HepG2 (cell line): ENCODE results near the gene PLA2G4D. TPM values are rescaled to one million over a fixed set of nuclear protein-coding genes. Genes with fewer than 3 reads are reported as not detected.

ENCODE experiments used
- ATAC-seq: fragments of 200-7000 bp; cut with Tn5 transposase; 3 replicates; pipeline ENCODE4 v1.9.1; 2020; ENCODE audit warnings: mild to moderate bottlenecking, moderate library complexity
- BruUV-seq: library from RNA; stranded (reverse); fragments of 400-500 nt; replicated peaks from 2 replicates; lab custom pipeline; 2021; lab: Mats Ljungman, UMichigan
- CTCF ChIA-PET: fragments of 300-600 bp; formaldehyde crosslinking; extraction: SDS; loops from one replicate; lab custom pipeline; 2021; ENCODE audit warnings: low total read pairs, inconsistent platforms, low intra/inter-chr PET ratio; lab: Yijun Ruan, JAX
- POLR2A ChIA-PET: fragments of 350-600 bp; sonication (Branson Sonifier 250); formaldehyde crosslinking; loops from one replicate; lab custom pipeline; 2020; ENCODE audit warnings: antibody characterized with exemption, inconsistent platforms; lab: Yijun Ruan, JAX
- DNase-seq: peaks from one replicate; pipeline ENCODE4 v3.0.0-alpha.2; 2015; ENCODE audit warnings: low spot score
- FAIRE-seq: peaks from 3 replicates; lab custom pipeline; 2011; peaks lifted over from hg19 to GRCh38; lab: Jason Lieb, UNC
- H2AFZ ChIP-seq: one replicate; pipeline ENCODE4 v1.6.1; 2011; ENCODE audit warnings: low read length, inconsistent platforms
- H3K27ac ChIP-seq: fragments of 300-600 bp; 3 replicates; pipeline ENCODE4 v1.8.0; 2011; ENCODE audit warnings: mixed run types, mild to moderate bottlenecking, mixed read lengths, low read length, inconsistent platforms; ENCODE audit not compliant: insufficient read depth; ENCODE audit errors: extremely low read length
- H3K27me3 ChIP-seq, 2 experiments: fragments of 200-600 bp in 1 of 2; 2 replicates in 1 of 2; 3 replicates in 1 of 2; pipeline versions ENCODE4 v1.6.0 to v1.8.0; 2011; ENCODE audit warnings: low read length in 2 of 2, mild to moderate bottlenecking in 2 of 2, moderate library complexity in 2 of 2, inconsistent platforms in 1 of 2; ENCODE audit not compliant: insufficient read depth in 2 of 2, control insufficient read depth in 1 of 2
- H3K36me3 ChIP-seq, 2 experiments: fragments of 200-600 bp in 1 of 2; replicated peaks in 1 of 2; 2 replicates in 1 of 2; 3 replicates in 1 of 2; pipeline versions ENCODE4 v1.5.1 to v1.8.0; 2011; ENCODE audit warnings: low read length in 2 of 2, inconsistent platforms in 1 of 2; ENCODE audit not compliant: insufficient read depth in 2 of 2, control insufficient read depth in 1 of 2
- H3K4me1 ChIP-seq: 2 replicates; pipeline ENCODE4 v1.5.1; 2012; ENCODE audit warnings: low read length, inconsistent platforms; ENCODE audit not compliant: insufficient read depth
- H3K4me2 ChIP-seq: 2 replicates; pipeline ENCODE4 v1.6.0; 2011; ENCODE audit warnings: low read depth, low read length, inconsistent platforms
- H3K4me3 ChIP-seq, 3 experiments: fragments of 200-600 bp in 1 of 3; sonication (generic), shearing (Covaris generic) in 1 of 3; replicated peaks in 1 of 3; 2 replicates each; pipeline ENCODE4 v1.5.1; 2011 to 2016; ENCODE audit warnings: low read length in 3 of 3, inconsistent platforms in 2 of 3, low read depth in 2 of 3, mild to moderate bottlenecking in 2 of 3, control low read depth in 1 of 3, mixed read lengths in 1 of 3; ENCODE audit not compliant: insufficient read depth in 1 of 3
- H3K79me2 ChIP-seq: one replicate; pipeline ENCODE4 v1.6.1; 2011; ENCODE audit warnings: low read length, inconsistent platforms; ENCODE audit not compliant: insufficient read depth
- H3K9ac ChIP-seq: 2 replicates; pipeline ENCODE4 v1.6.0; 2011; ENCODE audit warnings: mild to moderate bottlenecking, low read depth, low read length, inconsistent platforms; ENCODE audit not compliant: insufficient read depth
- H3K9me3 ChIP-seq: 2 replicates; pipeline ENCODE4 v1.5.1; 2012; ENCODE audit warnings: mild to moderate bottlenecking, low read length
- H4K20me1 ChIP-seq: 2 replicates; pipeline ENCODE4 v1.6.0; 2011; ENCODE audit warnings: inconsistent platforms, mild to moderate bottlenecking, low read length, moderate library complexity; ENCODE audit not compliant: insufficient read depth
- ASH2L ChIP-seq: fragments of 300-600, 200-600 bp; sonication (generic); IDR thresholded peaks from 2 replicates; pipeline ENCODE4 v1.7.0; 2017; ENCODE audit warnings: low read depth, mild to moderate bottlenecking, moderate library complexity, mixed read lengths, low read length; ENCODE audit not compliant: insufficient read length
- ATRX ChIP-seq: sonication (generic); formaldehyde crosslinking; IDR thresholded peaks from 2 replicates; pipeline ENCODE4 v1.4.0; 2020; ENCODE audit warnings: missing genetic modification reagents, borderline replicate concordance
- HDAC2 ChIP-seq: sonication (generic); formaldehyde crosslinking; IDR thresholded peaks from 2 replicates; pipeline ENCODE4 v1.4.0; 2020; ENCODE audit warnings: missing genetic modification reagents
- REL ChIP-seq: sonication (generic); formaldehyde crosslinking; conservative IDR thresholded peaks from 2 replicates; pipeline ENCODE4 v1.8.0; 2022; ENCODE audit warnings: mild to moderate bottlenecking, missing genetic modification reagents, moderate library complexity
- SIN3B ChIP-seq: fragments of 150-350 bp; IDR thresholded peaks from 2 replicates; pipeline ENCODE4 v1.6.1; 2014; ENCODE audit warnings: low read length
- SYNCRIP ChIP-seq: fragments of 200-400 bp; formaldehyde crosslinking; IDR thresholded peaks from 2 replicates; pipeline ENCODE4 v1.6.1; 2018; ENCODE audit warnings: mild to moderate bottlenecking, low read depth, low read length; ENCODE audit not compliant: insufficient read depth
- TMF1 ChIP-seq: sonication (generic); formaldehyde crosslinking; IDR thresholded peaks from 2 replicates; pipeline ENCODE4 v1.8.1; 2022; ENCODE audit warnings: low read depth, missing genetic modification reagents
- ZFAT ChIP-seq: sonication (generic); formaldehyde crosslinking; conservative IDR thresholded peaks from 2 replicates; pipeline ENCODE4 v1.8.1; 2023; ENCODE audit warnings: missing genetic modification reagents, inconsistent platforms
- ZNF501 ChIP-seq: sonication (generic); formaldehyde crosslinking; IDR thresholded peaks from 2 replicates; pipeline ENCODE4 v1.5.1; 2020; ENCODE audit warnings: mild to moderate bottlenecking, moderate library complexity, missing genetic modification reagents
- WGBS: methylation state at CpG from one replicate; pipeline ENCODE4 v1.1.6; 2017; ENCODE audit warnings: low lambda C conversion rate; 5-methylcytosine and 5-hydroxymethylcytosine counted together
- in situ Hi-C: cut with HindIII; loops from 2 replicates; pipeline ENCODE4 v1.10.0; 2017; ENCODE audit warnings: low pct_unique_long_range_greater_than_20kb; ENCODE audit not compliant: extremely low pct_ligation_motif_present
- intact Hi-C: fragments of 100-400 bp; cut with micrococcal nuclease; formaldehyde crosslinking; loops from one replicate; pipeline ENCODE4 v1.10.0; 2022; ENCODE audit not compliant: unreplicated experiment
- polyA plus RNA-seq, 8 experiments: library from polyadenylated mRNA; depleted of rRNA in 3 of 8; stranded (reverse) in 7 of 8; unstranded in 1 of 8; fragments of >200 nt; fragmentation: Illumina TruSeq in 4 of 8; extraction: Trizol in 4 of 8; gene quantifications; 2 replicates each; pipeline versions ENCODE4 v1.2.1 to v1.2.3, GENCODE V29; 2011 to 2016; ENCODE audit warnings: low read depth in 4 of 8, missing spikeins in 1 of 8, mixed read lengths in 1 of 8; ENCODE audit not compliant: insufficient read depth in 1 of 8
- total RNA-seq, 5 experiments: library from RNA; depleted of rRNA; stranded (reverse); fragments of >200 nt; fragmentation: Illumina TruSeq; extraction: Trizol; gene quantifications; 2 replicates each; pipeline ENCODE4 v1.2.3, GENCODE V29; 2016; ENCODE audit warnings: low read depth in 1 of 5
- TF ChIP-seq, protein P1 (sequence below): sonication (generic); formaldehyde crosslinking; IDR thresholded peaks from 2 replicates; pipeline ENCODE4 v1.4.0; 2020; ENCODE audit warnings: missing genetic modification reagents, low read depth, mild to moderate bottlenecking, borderline replicate concordance
- TF ChIP-seq, protein P2 (sequence below): sonication (generic); formaldehyde crosslinking; IDR thresholded peaks from 2 replicates; pipeline ENCODE4 v1.5.0; 2020; ENCODE audit warnings: mild to moderate bottlenecking, missing genetic modification reagents, borderline replicate concordance
- TF ChIP-seq, protein P3 (sequence below): sonication (generic); formaldehyde crosslinking; IDR thresholded peaks from 2 replicates; pipeline ENCODE4 v1.4.0; 2020; ENCODE audit warnings: missing genetic modification reagents, borderline replicate concordance
- TF ChIP-seq, protein P4 (sequence below): sonication (generic); formaldehyde crosslinking; conservative IDR thresholded peaks from 2 replicates; pipeline ENCODE4 v1.4.0; 2020; ENCODE audit warnings: mild to moderate bottlenecking, missing genetic modification reagents, moderate library complexity

The PLA2G4D gene
- total and polyA plus RNA-seq, 2 of the 13 experiments (the other 11 are each of a cell fraction or from before 2014, with no cell fraction given) = 0.04 to 0.21 TPM

DNA sequence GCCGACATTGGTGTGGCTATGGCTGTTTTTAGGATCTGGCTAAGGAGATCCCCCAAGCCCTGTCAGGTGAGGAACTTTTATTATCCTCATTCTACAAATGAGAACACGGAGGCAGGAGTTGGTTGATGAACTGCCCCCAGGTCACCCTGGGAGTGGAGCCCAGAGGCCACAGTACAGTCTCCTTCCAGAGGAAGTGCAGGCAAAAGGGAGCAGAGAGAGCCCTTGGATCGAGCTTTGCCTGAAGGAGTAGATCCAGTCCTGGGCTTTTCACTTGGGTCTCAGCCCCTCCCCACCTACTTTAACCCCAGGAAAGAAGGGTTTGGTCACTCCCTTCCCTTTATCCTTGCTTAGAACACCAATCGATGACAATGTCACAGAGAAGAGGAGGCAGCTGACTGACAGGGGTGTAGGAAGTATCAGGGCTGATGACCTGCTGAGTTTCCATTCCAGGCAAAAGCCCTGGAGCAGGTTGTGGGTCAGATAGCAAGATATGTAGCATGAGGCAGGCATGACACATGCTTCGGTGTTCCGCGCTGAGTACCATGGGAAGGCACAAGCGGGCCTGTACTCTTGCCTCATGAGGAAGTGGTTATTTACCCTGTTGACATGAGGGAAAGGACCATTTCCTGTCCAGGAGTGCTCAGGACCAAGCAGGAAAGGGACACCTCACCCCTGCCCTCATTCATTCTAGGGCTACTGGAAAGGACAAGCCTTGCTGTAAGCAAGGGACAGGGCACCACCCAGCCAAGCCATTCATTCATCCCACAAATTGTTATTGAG lies 5.8 kb upstream of the PLA2G4D start:
- H3K4me1 ChIP-seq = peaks cover 29% of the 10 kb centered on the region
- DNase-seq = no peak
- CTCF ChIA-PET = no interaction called here
- peak overlapping the region; percentile 75 for H2AFZ ChIP-seq
- no peaks in the 10 kb centered on the region for H3K79me2 ChIP-seq
- BruUV-seq = no TSS peak
- peak overlapping the region in 1 of 3 experiments; percentile 35; a peak in 2 of 6 replicates for H3K4me3 ChIP-seq
- peak; percentile 60 for ATAC-seq
- H3K4me2 ChIP-seq = peak overlapping the region; percentile 55
- WGBS = 17% methylated on average over 4 of the region's 8 CpGs
- POLR2A ChIA-PET = no interaction called here
- H3K9ac ChIP-seq = no peak overlapping the region
- H3K27me3 ChIP-seq = peaks cover 1 to 12% of the 10 kb centered on the region in 2 experiments; a peak in 4 of 5 replicates
- FAIRE-seq = no peak
- no peaks in the 10 kb centered on the region for H3K36me3 ChIP-seq
- intact Hi-C loops = no loop called here
- H3K27ac ChIP-seq = no peak overlapping the region
- no peaks in the 10 kb centered on the region for H4K20me1 ChIP-seq
- in situ Hi-C loops = no loop called here
- H3K9me3 ChIP-seq = no peaks in the 10 kb centered on the region
- TF ChIP-seq, protein P1, sequence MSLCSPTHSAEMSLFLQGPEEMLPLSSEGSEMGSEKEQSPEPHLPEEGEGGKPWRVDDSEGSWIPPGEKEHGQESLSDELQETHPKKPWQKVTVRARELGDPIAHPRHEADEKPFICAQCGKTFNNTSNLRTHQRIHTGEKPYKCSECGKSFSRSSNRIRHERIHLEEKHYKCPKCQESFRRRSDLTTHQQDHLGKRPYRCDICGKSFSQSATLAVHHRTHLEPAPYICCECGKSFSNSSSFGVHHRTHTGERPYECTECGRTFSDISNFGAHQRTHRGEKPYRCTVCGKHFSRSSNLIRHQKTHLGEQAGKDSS = no peak
- TF ChIP-seq SIN3B (no peak), SYNCRIP (no peak), ZNF501 (CRISPR knock-in tag) (0 out of 2 replicates have a peak, but pooled peaks have one; percentile 20), ZFAT (CRISPR knock-in tag) (no peak), HDAC2 (CRISPR knock-in tag) (no peak), TMF1 (no peak), REL (no peak), ASH2L (no peak), ATRX (no peak)
- TF ChIP-seq, protein P2, sequence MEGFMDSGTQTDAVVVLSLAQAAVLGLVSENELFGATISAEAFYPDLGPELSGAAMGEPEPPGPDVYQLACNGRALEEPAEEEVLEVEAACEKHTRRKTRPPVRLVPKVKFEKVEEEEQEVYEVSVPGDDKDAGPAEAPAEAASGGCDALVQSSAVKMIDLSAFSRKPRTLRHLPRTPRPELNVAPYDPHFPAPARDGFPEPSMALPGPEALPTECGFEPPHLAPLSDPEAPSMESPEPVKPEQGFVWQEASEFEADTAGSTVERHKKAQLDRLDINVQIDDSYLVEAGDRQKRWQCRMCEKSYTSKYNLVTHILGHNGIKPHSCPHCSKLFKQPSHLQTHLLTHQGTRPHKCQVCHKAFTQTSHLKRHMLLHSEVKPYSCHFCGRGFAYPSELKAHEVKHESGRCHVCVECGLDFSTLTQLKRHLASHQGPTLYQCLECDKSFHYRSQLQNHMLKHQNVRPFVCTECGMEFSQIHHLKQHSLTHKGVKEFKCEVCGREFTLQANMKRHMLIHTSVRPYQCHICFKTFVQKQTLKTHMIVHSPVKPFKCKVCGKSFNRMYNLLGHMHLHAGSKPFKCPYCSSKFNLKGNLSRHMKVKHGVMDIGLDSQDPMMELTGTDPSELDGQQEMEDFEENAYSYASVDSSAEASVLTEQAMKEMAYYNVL (CRISPR knock-in tag) = no peak
- TF ChIP-seq, protein P3, sequence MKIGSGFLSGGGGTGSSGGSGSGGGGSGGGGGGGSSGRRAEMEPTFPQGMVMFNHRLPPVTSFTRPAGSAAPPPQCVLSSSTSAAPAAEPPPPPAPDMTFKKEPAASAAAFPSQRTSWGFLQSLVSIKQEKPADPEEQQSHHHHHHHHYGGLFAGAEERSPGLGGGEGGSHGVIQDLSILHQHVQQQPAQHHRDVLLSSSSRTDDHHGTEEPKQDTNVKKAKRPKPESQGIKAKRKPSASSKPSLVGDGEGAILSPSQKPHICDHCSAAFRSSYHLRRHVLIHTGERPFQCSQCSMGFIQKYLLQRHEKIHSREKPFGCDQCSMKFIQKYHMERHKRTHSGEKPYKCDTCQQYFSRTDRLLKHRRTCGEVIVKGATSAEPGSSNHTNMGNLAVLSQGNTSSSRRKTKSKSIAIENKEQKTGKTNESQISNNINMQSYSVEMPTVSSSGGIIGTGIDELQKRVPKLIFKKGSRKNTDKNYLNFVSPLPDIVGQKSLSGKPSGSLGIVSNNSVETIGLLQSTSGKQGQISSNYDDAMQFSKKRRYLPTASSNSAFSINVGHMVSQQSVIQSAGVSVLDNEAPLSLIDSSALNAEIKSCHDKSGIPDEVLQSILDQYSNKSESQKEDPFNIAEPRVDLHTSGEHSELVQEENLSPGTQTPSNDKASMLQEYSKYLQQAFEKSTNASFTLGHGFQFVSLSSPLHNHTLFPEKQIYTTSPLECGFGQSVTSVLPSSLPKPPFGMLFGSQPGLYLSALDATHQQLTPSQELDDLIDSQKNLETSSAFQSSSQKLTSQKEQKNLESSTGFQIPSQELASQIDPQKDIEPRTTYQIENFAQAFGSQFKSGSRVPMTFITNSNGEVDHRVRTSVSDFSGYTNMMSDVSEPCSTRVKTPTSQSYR (CRISPR knock-in tag) = no peak
- TF ChIP-seq, protein P4, sequence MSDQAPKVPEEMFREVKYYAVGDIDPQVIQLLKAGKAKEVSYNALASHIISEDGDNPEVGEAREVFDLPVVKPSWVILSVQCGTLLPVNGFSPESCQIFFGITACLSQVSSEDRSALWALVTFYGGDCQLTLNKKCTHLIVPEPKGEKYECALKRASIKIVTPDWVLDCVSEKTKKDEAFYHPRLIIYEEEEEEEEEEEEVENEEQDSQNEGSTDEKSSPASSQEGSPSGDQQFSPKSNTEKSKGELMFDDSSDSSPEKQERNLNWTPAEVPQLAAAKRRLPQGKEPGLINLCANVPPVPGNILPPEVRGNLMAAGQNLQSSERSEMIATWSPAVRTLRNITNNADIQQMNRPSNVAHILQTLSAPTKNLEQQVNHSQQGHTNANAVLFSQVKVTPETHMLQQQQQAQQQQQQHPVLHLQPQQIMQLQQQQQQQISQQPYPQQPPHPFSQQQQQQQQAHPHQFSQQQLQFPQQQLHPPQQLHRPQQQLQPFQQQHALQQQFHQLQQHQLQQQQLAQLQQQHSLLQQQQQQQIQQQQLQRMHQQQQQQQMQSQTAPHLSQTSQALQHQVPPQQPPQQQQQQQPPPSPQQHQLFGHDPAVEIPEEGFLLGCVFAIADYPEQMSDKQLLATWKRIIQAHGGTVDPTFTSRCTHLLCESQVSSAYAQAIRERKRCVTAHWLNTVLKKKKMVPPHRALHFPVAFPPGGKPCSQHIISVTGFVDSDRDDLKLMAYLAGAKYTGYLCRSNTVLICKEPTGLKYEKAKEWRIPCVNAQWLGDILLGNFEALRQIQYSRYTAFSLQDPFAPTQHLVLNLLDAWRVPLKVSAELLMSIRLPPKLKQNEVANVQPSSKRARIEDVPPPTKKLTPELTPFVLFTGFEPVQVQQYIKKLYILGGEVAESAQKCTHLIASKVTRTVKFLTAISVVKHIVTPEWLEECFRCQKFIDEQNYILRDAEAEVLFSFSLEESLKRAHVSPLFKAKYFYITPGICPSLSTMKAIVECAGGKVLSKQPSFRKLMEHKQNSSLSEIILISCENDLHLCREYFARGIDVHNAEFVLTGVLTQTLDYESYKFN = 0 out of 2 replicates have a peak, but pooled peaks have one; percentile 12
